GM21529 (cell line): ENCODE data around the gene DNAJC11.

Experiments used
- ATAC-seq: cut with Tn5 transposase; IDR thresholded peaks from one replicate; pipeline ENCODE4 v1.9.1; 2021; ENCODE audit not compliant: unreplicated experiment

DNAJC11 gene

DNA sequence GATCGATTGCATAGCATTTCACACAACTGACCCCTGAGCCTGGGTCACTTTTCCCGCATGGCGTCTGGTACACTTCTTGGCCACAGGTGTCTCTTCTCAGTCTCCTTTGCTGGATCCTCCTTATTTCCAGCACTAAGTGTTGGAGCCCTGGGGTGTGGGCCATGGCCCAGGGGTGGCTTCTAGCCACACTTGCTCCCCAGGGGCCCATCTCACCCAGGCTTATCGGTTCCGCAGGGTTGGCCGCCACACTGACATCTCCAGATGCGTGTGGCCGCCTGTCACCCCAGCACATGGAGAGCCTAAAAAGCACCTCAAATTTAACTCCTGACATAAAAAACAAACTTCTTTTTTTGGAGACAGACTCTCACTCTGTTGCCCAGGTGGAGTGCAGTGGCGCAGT, 74.6 kb downstream of the DNAJC11 start:
- ATAC-seq, result no peak

DNA sequence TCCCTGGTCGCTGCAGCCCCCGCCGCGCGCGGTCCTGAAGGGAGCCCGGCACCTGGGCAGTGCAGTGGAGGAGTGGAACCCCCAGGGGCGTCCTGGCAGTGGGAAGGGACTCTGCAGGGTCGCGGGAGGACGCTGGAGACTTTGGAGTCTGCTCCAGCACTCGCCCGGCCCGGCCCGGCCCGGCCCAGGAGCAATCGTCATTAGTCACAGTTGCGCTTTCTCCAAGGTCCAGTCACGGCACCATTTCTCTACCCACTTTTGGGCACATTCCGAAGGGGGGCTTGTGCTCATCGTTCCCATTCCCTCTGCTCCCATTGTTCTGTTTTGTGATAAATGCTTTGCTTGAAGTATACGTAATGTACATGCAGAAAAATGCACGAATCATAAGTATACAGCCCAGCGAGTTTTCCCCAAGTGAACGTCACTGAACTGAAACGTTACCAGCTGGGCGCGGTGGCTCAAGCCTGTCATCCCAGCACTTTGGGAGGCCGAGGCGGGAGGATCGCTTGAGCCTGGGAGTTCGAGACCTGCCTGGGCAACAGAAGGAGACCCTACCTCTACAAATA, 75.9 kb downstream of the DNAJC11 start:
- ATAC-seq, result no peak

GRCh38 chr1:6624710-6625583, 76.7 kb downstream of the DNAJC11 start, which contains the start of gene THAP3:
THAP3 (plus strand) TSS chr1:6624868; CDS start chr1:6625219, 351 bp downstream.
- peak; percentile 87 for ATAC-seq

GRCh38 chr1:6623269-6623965, 78.2 kb downstream of the DNAJC11 start:
- no peak for ATAC-seq

GRCh38 chr1:6622396-6623152, 79.0 kb downstream of the DNAJC11 start:
- no peak for ATAC-seq

GRCh38 chr1:6621429-6622391, 79.9 kb downstream of the DNAJC11 start:
- no peak for ATAC-seq

DNA sequence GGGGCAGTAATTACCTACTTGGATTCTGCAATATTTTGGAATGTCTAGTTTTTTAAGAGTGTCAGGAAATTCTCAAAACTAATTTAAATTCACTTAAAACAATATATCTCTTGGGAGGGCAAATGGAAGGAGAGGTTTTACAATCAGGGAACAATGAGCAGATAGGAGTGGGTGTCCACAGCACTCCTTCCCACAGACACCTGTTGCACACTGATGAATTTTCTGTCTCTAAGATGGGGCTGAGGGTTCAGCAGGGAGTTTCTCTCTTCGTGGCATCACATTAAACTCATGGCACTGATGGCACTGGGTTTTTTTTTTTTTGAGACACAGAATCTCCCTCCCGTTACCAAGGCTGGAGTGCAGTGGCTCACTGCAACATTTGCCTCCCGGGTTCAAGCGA, 82.6 kb downstream of the DNAJC11 start:
- no peak for ATAC-seq

GRCh38 chr1:6614929-6615785, 86.5 kb downstream of the DNAJC11 start:
- ATAC-seq, result no peak

DNA sequence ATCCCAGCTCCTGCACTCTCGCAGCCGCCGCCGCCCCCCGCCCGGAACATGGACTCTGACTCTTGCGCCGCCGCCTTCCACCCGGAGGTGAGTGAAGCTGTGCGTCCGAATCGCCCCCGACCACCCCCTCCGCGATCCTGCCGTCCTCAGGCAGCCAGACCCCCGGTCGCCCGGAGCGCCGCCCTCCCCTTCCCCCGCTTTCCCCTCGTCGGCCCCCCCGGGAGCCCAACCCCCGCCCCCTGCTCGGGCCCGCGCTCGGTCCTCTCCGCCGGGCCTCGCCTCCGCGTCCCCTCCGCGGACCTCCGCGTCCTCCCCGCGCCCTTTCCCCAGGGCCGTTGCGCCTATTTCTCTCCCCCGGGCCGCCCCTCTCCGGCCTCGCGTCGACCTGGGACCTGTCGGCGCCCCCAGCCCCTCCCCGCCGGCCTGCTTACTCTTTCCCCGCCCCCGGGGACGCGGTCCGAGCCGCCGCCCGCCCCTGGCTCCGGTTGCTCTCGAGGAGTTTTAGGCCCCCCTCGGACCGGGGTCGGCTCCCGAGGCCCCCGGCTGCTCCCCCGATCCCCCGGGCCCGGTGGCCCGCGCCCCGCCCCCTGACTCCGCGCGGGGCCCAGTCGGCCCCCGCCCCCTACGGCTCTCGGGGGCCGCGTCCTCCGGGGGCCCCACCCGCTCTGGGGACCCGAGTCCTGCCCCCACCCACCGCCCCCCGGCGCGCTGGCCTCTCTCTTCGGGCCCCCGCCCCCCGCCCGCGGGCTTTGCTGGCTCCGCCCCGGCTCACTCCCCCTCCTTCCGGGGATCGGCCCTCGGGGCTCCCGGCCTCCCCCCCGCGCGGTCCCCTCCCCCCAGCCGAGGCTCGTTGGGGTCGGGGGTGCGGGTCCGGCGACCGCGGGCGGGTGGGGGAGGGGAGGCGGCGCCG, 87.3 kb downstream of the DNAJC11 start:
- ATAC-seq, result no peak

DNA sequence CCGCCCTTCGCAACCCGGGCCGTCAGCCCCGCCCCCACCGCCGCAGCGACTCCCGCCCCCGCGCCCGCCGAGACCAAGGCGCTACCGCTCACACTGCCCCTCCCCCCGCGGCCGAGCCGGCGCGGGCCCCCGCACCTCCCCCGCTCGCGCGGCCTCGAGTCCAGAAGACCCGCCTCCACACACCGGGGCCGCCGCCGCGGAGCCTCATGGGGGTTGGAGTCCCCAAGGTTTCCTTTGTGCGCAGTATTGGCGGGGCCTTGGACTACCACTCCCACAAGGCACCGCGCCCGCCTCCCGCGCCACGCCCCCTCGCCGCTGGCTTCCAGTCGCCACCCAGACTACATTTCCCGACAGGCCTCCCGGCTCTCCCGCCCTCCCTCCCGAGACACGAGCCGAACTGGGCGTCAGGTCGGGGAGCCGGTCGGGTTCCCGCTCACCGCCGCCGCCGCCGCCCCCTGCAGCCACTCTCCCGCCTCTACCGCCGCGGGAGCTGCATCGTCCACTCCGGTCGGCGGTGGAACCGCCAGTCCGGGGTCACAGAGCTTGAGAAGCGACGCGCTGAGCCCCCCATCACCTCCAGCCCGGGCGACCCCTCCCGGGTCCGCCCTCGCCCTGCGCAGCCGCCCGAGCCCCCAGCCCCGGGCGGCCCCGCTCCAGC, 88.1 kb downstream of the DNAJC11 start, which contains the start of gene PHF13:
TSS of gene PHF13 (plus strand) at position 371 of the 658 bp plus-strand sequence. CDS start 336 bp downstream, outside the sequence.
- peak; percentile 89 for ATAC-seq

DNA sequence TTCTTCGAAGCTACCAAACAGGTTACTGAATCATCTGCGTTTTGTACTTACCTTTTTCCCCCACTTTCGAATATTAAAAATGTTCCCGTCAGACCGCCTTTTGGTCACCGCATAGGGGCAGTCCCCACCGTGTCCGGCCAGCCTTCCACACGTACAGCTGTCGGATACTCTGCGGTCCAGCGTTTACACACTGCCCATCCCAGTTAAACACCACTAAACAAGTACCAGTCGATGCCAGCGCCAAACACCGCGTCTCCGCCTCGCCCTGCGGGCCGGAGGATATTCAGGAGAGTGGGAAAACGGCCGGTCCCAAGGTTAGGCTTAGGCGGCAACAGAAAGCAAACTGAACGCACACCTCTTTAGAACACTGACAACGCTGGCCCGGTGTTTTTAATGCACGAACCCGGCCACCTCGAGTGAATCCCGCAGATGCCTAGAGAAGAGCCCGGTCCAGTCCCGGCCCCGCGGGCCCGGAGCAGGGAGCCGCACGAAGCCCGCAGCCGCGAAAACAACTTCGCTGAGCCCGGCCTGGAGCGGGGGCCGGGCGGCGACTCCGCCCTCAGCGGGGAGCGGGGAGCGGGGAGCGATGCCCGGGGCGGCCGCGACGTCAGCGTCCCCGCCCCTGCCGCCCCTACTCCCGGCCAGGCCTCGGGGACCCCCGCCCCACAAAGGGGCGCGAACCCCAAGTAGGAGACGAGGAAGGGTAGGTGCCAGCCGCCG, 88.8 kb downstream of the DNAJC11 start:
- peak; percentile 34 for ATAC-seq

- ATAC-seq, result no peak
These were observed 97.6 kb downstream of the DNAJC11 start for GRCh38 chr1:6603915-6604558.

DNA sequence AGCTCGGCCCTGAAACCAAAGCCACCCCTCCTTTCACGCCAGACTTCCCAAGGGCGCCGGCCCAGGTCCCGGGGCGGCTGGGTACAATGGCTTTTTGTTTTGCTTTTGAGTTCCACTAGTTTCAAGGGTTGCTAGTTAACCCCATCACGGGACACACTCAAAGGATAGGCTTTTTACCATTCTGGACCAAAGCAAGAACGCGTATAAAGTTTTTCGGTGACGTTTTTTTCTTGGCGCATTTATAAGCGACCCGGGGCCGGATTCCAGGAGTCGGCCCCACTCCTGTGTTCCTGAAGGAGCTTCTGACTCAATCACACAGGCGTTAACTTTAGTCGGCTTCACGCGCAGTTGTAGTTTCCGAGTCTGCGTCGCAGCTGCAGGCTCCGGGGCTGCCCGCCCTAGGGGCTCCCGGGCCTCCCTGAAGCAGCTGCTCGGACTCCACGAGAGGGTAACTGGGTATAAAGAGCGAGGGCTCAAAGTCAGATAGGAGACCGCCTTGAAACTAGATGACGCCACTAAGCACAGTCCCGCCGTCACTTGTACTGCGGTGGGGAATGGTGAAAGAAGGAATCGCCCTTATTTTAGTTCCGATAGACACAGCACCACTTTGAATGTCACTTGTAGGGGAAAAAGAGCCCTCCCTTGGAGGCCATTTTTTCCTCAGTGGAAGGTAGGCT, 98.2 kb downstream of the DNAJC11 start:
- peak; percentile 31 for ATAC-seq

DNA sequence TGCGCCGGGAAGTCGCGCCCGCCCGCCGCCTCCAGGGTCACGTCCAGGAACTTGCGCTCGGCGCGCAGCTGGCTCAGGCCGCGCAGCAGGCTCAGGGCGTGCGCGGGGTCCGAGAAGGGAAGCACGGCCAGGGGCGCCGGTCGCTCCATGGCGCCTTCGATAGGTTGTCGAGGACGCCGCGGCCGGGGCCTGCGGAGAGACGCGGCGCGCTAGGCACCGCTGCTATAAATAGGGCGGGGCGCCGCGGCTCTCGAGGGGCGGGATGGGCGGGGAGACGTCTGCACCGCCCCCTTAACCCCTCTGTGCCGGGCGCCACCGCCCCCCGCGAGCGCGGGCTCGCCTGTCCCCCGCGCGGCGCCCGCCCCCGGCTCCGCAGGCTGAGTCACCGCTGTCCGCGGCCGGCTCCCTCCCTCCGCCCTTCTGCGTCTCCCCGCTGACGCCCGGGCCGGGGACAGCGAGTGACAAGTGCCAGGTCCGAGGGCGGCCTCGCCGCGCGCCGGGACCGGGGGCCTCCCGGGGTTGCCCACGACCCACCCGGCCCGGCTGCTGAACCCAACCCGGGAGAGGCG, 98.9 kb downstream of the DNAJC11 start, which contains the start of gene KLHL21:
TSS of gene KLHL21 (minus strand) at position 201 of the 569 bp plus-strand sequence. CDS start at position 149, 52 bp downstream.
- ATAC-seq, result peak; percentile 49
